T-helper 17 cell (primary cell): Measurements from ENCODE around the gene TEF. TPM values are rescaled to one million over a fixed set of nuclear protein-coding genes. Genes with fewer than 3 reads are reported as not detected.
A peak's percentile ranks its signal among the peaks of the same experiment; 100 is the strongest.
"Not testable (repeated sequence)": the region's sequence is repeated elsewhere in the genome, so short reads cannot be mapped to it uniquely, and the experiment has no call there.

Source experiments
- ATAC-seq: fragments of 150-1000 bp; cut with Tn5 transposase; 2 replicates; pipeline ENCODE4 v1.10.0; 2021; ENCODE audit warnings: mild to moderate bottlenecking, moderate library complexity
- DNase-seq, 3 donors: peaks; one replicate each; pipeline versions ENCODE4 v3.0.0 to v3.0.0-alpha.2; 2020 to 2021
- H3K9me3 ChIP-seq: one replicate; pipeline ENCODE4 v1.7.0; 2013; ENCODE audit warnings: low read length, mild to moderate bottlenecking; ENCODE audit not compliant: control insufficient read depth, poor library complexity, severe bottlenecking
- H3K27ac Mint-ChIP-seq: one replicate; pipeline ENCODE4 v1.8.0; 2022; ENCODE audit warnings: mild to moderate bottlenecking, moderate library complexity, mixed read lengths
- H3K27me3 Mint-ChIP-seq: one replicate; pipeline ENCODE4 v1.8.0; 2022; ENCODE audit warnings: mixed read lengths
- H3K36me3 Mint-ChIP-seq: one replicate; pipeline ENCODE4 v1.8.0; 2022; ENCODE audit warnings: low read depth, mixed read lengths
- H3K4me1 Mint-ChIP-seq: one replicate; pipeline ENCODE4 v1.8.0; 2022; ENCODE audit warnings: mild to moderate bottlenecking, mixed read lengths
- H3K4me3 Mint-ChIP-seq: one replicate; pipeline ENCODE4 v1.8.0; 2022; ENCODE audit warnings: mild to moderate bottlenecking, moderate library complexity, mixed read lengths
- total RNA-seq, 4 donors: library from RNA in 2 of 4; stranded (reverse) in 2 of 4; gene quantifications; one replicate each; pipeline ENCODE4 v1.2.3 and lab custom pipeline; 2022 to 2026

The TEF gene
- total RNA-seq, 2 donors from 2014 or later = 4.8 to 7.4 TPM

DNA sequence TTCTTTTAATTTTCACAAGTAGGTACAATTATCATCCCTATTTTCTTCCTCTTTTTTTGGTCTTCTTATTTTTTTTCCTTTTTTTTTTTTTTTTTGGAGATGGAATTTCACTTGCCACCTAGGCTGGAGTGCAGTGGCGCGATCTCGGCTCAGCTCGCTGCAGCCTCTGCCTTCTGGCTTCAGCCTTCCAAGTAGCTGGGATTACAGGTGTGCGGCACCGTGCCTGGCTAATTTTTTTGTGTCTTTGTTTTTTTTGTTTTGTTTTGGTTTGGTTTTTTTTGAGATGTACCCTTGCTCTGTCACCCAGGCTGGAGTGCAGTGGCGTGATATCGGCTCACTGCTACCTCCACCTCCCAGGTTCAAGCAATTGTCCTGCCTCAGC lies 48.2 kb downstream of the TEF start:
- ATAC-seq (no peak), DNase-seq (no peak)
- peaks cover 22% of the 10 kb centered on the region for H3K4me1 Mint-ChIP-seq
- no peak overlapping the region for H3K4me3 Mint-ChIP-seq
- peaks cover 2% of the 10 kb centered on the region for H3K36me3 Mint-ChIP-seq
- peak overlapping the region; percentile 74 for H3K27ac Mint-ChIP-seq
- H3K27me3 Mint-ChIP-seq = no peaks in the 10 kb centered on the region
- H3K9me3 ChIP-seq = no peaks in the 10 kb centered on the region

DNA sequence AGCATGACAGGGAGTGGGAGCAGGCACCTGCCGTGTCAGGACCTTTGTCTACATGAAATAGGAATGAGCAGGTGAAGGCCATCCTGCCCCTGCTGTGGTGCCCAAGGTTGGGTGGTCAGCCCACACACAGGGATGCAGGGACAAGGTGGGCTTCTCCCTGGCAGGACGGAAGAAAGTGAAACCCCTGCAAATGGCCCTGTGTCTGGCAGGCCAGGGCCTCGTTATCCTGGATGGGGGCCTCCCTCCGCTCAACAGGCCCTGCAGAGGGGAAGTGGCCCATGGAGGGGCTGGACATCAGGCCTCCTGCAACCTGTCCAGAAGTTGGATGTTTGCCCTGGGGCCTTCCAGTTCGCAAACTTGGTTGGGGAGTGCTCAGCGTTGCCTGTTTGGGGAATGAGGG lies 49.9 kb downstream of the TEF start:
- Mint-ChIP-seq H3K4me3 (no peak overlapping the region), H3K36me3 (peaks cover 2% of the 10 kb centered on the region), H3K4me1 (peaks cover 18% of the 10 kb centered on the region)

DNA sequence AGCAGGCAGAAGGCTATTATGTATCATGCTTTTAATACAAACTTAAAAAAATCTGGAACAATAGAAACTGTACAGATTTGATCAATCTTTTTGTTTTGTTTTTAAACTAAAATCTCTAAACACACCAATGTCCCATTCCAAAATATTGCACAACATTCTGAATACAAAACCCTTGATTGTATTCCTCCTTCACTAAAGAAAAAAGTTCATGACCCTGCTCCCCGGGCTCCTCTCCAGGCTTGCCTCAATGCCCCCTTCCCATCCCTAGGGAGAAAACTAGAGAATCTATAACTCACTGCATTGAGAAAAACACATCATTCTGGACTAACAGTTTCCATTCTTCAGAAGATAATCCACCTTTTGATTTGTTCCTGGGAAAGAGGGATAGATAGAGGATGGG lies 51.7 kb downstream of the TEF start:
- Mint-ChIP-seq H3K27ac (peak overlapping the region; percentile 34), H3K4me1 (peaks cover 13% of the 10 kb centered on the region)
- ATAC-seq, H3K27me3 Mint-ChIP-seq, H3K9me3 ChIP-seq, H3K36me3 Mint-ChIP-seq, DNase-seq, H3K4me3 Mint-ChIP-seq: not testable (repeated sequence)

More for the DNA sequence above, 49.9 kb downstream of the TEF start:
- Mint-ChIP-seq H3K27me3 (no peaks in the 10 kb centered on the region), H3K27ac (peak overlapping the region; percentile 74)
- ATAC-seq (no peak), DNase-seq (no peak)
- no peaks in the 10 kb centered on the region for H3K9me3 ChIP-seq

DNA sequence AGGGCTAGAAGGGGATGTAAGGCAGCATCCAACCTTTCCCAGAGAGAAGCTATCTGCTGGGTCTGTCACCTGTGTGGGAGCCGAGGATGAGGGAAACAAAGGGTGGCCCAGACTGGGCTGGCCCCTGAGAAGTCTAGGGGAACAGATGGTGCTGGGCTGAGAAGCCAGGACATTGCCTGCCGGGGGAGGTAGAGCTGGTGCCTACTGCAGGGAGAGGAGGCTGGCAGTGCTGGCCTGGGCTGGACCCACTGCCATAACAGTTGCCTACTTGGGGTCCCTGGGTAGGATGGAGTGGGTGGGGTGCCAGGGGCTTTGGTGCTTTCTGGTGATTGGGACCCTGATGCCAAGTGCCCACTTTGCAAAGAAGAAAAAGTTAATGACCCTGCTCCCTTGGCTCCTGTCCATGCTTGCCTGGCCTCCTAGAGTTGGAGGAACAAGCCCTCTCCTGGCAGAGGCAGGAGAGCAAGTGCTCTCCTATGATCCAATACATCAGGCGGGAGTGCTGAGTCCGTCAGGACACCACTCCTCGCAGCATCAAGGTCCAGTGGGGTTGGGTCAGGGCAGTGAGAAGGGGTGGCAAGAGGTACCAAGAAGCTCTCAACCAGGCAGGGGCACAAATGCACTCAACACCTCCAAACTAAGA lies 52.7 kb downstream of the TEF start:
- H3K4me3 Mint-ChIP-seq, H3K27me3 Mint-ChIP-seq, H3K9me3 ChIP-seq, DNase-seq, ATAC-seq, H3K36me3 Mint-ChIP-seq: not testable (repeated sequence)
- Mint-ChIP-seq H3K4me1 (peaks cover 14% of the 10 kb centered on the region), H3K27ac (peak overlapping the region; percentile 34)

DNA sequence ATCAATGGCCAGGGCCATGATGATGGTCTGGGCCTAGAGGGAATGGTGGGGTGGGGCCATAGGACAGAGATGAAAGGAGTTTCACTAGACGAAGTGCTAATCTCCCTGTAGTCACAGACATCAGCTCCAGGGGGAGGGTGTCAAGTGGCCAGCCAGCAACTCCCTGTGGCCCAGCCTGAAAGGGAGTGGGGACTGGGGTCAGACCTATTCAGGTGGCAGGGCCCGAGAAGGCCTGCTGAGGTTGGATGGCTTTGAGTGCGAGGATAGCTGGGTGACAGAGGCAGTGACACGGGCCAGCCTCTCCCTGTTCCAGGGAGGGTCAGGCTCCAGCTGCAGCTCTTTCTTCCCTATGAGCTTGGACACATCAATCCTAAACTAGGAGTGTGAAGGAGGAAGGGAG lies 53.8 kb downstream of the TEF start:
- no peaks in the 10 kb centered on the region for H3K27me3 Mint-ChIP-seq
- DNase-seq (no peak), ATAC-seq (no peak)
- H3K36me3 Mint-ChIP-seq = peaks cover 2% of the 10 kb centered on the region
- H3K4me1 Mint-ChIP-seq = peaks cover 14% of the 10 kb centered on the region
- peak overlapping the region; percentile 31 for H3K4me3 Mint-ChIP-seq
- no peaks in the 10 kb centered on the region for H3K9me3 ChIP-seq
- peak overlapping the region; percentile 66 for H3K27ac Mint-ChIP-seq

DNA sequence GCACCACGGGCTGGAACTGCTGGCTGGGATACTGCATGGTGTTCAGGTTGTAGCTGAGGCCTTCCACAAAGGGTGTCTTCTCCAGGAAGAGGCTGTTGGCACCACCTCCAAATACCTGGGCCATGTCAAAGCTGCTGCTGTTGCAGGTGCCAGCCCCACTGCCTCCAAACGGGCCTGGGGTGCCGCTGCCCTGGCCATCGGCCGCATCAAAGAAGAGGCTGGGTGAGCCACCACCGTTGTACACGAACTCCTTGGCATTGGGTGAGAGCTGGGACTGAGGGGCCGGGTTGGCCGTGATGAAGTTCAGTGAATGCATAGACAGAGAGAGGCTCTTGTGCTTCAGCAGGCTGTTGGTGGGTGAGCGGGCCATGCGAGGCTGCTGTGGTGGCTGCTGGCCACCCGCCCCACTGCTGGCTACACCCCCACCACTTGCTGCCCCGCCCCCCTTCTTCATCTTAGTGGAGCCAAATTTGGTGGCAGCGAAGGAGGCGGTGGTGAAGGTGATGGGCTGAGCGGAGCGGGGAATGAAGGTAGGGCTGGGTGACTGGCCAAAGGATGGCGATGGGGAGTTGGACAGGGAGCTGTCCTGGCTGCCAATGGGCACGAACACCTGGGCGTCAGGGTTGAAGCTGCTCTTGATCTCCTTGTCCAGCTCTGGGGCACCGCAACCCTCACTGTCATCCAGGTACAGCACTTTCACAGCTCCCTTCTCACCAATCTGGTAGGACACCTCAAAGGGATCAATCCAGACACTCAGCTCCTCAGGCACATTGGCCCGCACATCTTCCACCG lies 54.8 kb downstream of the TEF start:
- H3K27me3 Mint-ChIP-seq = no peaks in the 10 kb centered on the region
- no peak for ATAC-seq
- DNase-seq = no peak
- peaks cover 10% of the 10 kb centered on the region for H3K4me1 Mint-ChIP-seq
- peak overlapping the region; percentile 66 for H3K27ac Mint-ChIP-seq
- no peaks in the 10 kb centered on the region for H3K9me3 ChIP-seq
- no peak overlapping the region for H3K4me3 Mint-ChIP-seq
- no peaks in the 10 kb centered on the region for H3K36me3 Mint-ChIP-seq

DNA sequence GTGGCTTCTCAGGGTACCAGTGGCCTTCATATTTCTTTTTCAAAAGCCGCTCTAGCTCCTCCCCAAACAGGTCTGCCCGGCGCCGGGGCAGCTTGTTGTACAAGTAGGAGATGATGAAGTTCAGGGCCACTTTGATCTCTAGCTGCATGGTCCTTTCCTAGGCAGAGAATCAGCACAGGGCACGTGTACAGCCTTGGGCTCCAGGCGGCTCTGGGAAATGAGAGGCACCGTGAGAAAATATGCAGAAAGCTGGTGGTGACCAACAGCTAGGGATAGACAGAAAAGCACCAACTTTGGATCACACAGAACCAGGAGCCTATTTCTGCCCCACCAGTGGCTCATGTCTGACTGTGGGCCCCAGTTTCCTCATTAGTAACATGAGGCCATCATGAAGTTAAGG lies 55.5 kb downstream of the TEF start:
- H3K9me3 ChIP-seq = no peaks in the 10 kb centered on the region
- Mint-ChIP-seq H3K4me3 (no peak overlapping the region), H3K27ac (peak overlapping the region; percentile 66), H3K36me3 (no peaks in the 10 kb centered on the region), H3K4me1 (peaks cover 10% of the 10 kb centered on the region), H3K27me3 (no peaks in the 10 kb centered on the region)
- no peak for DNase-seq
- no peak for ATAC-seq

DNA sequence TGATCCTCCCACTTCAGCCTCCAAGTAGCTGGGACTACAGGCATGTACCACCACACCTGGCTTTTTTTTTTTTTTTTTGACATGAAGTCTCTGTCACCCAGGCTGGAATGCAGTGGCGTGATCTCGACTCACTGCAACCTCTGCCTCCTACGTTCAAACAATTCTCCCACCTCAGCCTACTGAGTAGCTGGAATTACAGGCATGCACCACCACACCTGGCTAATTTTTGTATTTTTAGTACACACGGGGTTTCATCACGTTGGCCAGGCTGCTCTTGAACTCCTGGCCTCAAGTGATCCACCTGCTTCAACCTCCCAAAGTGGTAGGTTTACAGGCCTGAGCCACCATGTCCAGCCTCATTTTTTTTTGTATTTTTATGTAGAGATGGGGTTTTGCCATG lies 58.8 kb downstream of the TEF start:
- DNase-seq, H3K4me3 Mint-ChIP-seq, H3K9me3 ChIP-seq, H3K36me3 Mint-ChIP-seq, H3K27me3 Mint-ChIP-seq, ATAC-seq: not testable (repeated sequence)
- Mint-ChIP-seq H3K4me1 (peaks cover 21% of the 10 kb centered on the region), H3K27ac (peak overlapping the region; percentile 74)

DNA sequence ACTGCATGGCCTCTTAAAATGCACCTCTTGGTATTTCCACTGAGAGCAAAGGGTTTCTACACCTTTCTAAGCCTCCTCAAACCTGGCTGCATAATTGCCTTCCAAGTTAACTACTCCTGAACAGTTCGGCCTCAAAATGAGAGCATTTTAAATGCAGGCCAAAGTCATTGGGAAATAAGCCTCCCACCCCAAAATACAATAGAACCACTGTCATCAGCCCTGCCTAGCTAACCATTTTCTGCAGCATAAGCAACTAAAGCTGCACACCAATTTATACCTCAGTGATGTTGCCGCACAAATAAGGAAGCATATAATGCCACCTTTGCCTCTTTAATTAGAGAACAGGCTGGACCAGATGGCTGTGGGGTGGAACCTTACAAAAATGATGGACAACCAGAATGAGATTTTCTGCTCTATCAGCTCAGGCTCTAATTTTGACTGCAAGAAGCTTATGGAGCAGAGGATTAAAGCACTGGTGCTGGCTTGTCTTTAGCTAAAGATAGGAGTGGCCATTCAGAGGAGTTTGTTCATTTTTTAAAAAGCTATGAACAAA lies 60.6 kb downstream of the TEF start:
- Mint-ChIP-seq H3K4me1 (peaks cover 27% of the 10 kb centered on the region), H3K36me3 (no peaks in the 10 kb centered on the region), H3K4me3 (peak overlapping the region; percentile 66), H3K27me3 (no peaks in the 10 kb centered on the region), H3K27ac (no peak overlapping the region)
- DNase-seq (no peak), ATAC-seq (no peak)
- H3K9me3 ChIP-seq = no peaks in the 10 kb centered on the region

DNA sequence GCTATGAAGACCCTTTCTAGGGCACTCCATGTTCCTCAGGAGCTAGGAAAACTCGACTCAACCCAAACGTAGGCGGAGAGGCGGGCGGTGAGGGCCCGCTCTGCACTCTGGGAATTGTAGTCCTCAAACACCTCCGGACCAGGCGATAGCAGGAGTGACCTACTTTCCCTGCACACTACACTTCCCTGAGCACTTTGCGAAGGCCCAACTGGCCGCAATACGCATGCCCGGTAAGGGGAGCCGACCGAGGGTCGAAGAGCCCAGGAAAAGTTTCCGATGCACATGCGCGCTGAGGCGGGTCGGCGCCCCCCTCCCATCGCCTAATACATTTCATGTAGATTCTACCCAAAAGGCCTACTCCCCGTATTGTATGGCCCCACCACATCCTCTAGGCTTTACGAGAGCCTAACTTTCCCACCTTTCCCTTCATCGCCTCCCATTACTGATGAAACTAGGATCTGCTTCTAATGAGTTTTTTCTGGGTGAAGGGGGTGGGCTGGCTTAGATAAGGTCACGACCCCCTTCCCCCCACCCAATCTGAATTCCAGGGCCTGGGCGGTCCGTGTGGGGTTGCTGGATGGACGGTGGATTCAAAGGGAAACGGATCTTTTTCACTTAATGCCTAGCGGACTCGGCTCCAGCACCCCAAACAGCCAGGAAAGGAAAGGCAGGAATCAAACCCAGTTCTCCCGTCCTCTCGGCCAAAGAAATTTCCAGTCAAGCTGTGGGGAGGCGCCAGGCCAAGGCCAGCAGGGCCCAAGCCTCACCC lies 62.8 kb downstream of the TEF start:
- peak overlapping the region; percentile 93 for H3K27ac Mint-ChIP-seq
- no peaks in the 10 kb centered on the region for H3K27me3 Mint-ChIP-seq
- peaks cover 34% of the 10 kb centered on the region for H3K4me1 Mint-ChIP-seq
- ATAC-seq (peak; percentile 51), DNase-seq (peak; percentile 52 to 77 (median 64))
- peak overlapping the region; percentile 97 for H3K4me3 Mint-ChIP-seq
- H3K9me3 ChIP-seq = no peaks in the 10 kb centered on the region
- peaks cover 2% of the 10 kb centered on the region for H3K36me3 Mint-ChIP-seq

DNA sequence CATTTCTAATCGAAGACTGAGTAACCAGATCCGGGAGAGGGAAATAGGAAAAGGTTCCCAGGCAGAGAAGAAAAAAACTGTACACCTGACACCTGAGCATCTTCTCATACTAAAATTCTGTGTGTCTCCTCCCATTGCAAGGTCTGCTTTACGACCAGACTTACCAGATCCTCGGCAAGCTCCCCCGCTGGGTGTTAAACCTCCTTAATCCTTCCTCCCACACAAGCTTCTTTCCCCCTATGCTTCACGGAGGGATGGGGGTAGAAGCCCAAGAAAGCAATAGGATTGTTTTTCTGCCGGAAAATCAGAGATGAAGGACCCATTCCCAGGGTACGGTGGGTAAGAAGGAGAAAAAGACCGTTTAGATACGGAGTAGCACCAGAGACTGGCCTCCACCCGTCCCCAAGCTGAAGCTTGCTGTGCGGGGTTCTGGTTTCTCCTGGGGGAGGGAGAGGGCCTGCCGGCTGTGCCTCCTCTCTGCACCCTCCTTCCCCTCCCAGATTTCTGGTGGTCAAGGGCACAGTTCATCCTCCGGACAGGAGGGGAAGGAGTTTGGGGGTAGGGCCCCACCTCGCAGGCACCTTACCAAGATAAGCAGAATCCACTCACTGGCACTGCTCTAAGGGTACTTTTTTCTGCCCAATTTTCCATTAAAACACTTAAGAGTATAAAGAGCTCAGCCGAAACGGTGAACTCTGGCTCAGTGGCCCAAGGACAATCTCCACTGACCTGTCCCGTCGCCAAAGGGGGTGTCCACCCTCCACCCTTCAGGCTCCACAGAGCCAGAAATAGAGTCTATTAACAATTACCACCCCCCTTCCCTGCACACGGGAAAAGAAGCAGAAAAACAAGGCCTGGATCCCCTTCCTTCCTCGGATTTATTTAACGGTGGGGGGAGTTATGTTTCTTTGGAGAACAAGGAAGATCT lies 63.7 kb downstream of the TEF start:
- no peak for DNase-seq
- H3K9me3 ChIP-seq = no peaks in the 10 kb centered on the region
- H3K27me3 Mint-ChIP-seq = no peaks in the 10 kb centered on the region
- H3K27ac Mint-ChIP-seq = peak overlapping the region; percentile 93
- H3K36me3 Mint-ChIP-seq = peaks cover 2% of the 10 kb centered on the region
- peaks cover 34% of the 10 kb centered on the region for H3K4me1 Mint-ChIP-seq
- H3K4me3 Mint-ChIP-seq = peak overlapping the region; percentile 97
- no peak for ATAC-seq

DNA sequence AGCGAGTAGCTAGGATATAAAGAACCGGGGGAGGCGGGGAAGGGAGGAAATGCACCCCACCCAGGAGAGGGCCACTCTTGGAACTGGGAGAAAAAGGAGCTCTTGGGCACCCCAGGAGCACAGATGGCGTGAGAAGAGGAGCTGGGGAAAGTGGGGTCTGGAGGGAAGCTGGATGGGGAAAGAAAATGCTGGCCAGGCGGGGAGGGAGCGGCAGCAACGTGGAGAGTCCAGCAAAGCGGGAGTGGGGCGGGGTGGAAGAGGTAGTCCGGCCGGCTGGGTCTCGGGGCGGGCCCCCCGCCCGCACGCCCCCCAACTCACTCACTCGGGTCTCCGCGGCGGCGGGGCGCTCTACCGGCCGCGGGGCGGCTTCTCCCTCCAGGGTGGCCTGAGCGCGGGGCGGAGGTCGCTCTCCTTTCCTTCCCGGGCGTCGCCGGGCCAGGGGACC lies 64.3 kb downstream of the TEF start:
- Mint-ChIP-seq H3K27ac (peak overlapping the region; percentile 93), H3K4me1 (peaks cover 34% of the 10 kb centered on the region), H3K36me3 (peaks cover 2% of the 10 kb centered on the region), H3K27me3 (no peaks in the 10 kb centered on the region), H3K4me3 (peak overlapping the region; percentile 97)
- H3K9me3 ChIP-seq = no peaks in the 10 kb centered on the region
- ATAC-seq = no peak
- peak in 1 of 3 donors; percentile 7 for DNase-seq
